ENCODE measurements around the gene DTD1.
A peak's percentile ranks its signal among the peaks of the same experiment; 100 is the strongest.

Gene DTD1

DNA sequence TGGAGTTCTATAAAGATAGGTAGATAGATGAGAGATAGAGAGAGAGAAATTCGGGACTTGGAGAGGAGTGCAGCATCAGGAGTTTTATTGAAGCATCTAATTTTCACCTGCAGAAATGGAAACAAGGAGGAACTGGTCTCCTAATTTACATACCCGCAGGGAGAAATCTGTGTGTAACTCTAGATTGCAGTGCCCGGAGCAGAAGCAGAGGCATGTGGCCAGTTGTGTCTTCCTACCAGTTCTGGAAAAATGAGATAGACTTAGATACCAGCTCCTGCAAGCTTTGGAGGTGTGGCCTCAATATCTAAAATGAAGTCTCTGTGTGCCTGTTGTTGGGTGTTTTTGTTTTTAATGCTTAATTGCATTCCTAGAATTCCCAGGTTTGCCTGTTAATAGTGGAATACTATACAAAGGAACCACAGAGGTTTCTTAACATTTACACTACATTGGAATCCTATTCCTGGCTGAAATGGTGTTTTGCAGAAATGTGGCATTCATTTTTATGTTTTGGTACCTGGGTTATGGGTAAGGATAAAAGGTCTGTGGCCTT is 57.4 kb downstream of the DTD1 start:
- Histone ChIP-seq H3K9ac (no peak overlapping the region), H3K4me1 (no peaks in the 10 kb centered on the region; a peak in 1 of 20 replicates), H3K4me3 (no peak overlapping the region), H3K4me2 (no peak overlapping the region), H3K9me3 (replicated peaks in 1 of 11) (no peaks in the 10 kb centered on the region), H3K36me3 (no peaks in the 10 kb centered on the region), H4K20me1 (no peaks in the 10 kb centered on the region), H3K27ac (no peak overlapping the region), H3K27me3 (no peaks in the 10 kb centered on the region)
- TF ChIP-seq Cebpa-rat (IDR thresholded peaks at IDR 0.05): no peak

DNA sequence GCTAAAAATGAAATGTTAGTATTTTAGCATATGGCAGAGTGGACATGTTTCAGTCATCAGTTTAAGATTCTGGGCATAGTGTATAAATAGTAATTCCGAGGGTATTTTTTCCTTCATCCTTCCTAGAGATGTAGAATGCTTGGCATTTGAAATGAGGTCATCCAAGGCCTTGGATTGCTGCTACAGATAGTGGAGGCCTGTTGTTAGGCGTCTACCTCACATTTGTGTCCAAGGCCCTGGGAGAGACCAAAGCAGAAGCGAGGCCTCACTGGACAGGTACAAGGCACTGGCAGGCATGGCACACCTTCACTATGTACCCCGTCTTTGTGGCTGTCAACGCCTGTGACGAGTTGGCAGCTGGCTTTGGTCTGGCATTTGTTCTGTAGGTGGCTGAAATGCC is 58.0 kb downstream of the DTD1 start:
- Histone ChIP-seq H3K27me3 (no peaks in the 10 kb centered on the region), H3K27ac (no peak overlapping the region), H3K9ac (no peak overlapping the region), H3K36me3 (no peaks in the 10 kb centered on the region), H3K9me3 (replicated peaks in 1 of 11) (no peaks in the 10 kb centered on the region), H3K4me2 (no peak overlapping the region), H3K4me3 (no peak overlapping the region), H3K4me1 (no peaks in the 10 kb centered on the region), H4K20me1 (no peaks in the 10 kb centered on the region)
- TF ChIP-seq Cebpa-rat (IDR thresholded peaks at IDR 0.05): no peak

DNA sequence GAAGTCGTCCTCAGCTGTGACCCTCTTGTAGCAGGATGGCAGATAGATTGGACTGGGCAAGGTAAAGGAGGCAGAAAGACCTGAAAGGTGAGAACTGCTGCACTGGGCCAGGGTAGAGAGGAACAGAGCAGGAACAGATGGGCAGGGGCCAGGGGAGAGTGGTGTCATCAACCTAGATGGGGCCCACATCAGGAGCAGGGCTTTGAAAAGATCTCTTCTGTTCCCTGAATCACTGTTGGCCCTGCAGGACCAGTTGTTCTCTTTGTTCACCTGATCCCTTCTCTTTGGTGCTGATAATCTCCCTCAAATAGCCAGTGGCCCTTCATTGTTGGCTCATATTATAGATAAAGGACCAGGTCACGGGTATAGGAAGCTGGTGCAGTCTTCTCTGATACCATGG is 59.9 kb downstream of the DTD1 start:
- Histone ChIP-seq H3K4me2 (no peak overlapping the region), H3K27me3 (no peaks in the 10 kb centered on the region), H4K20me1 (no peaks in the 10 kb centered on the region), H3K27ac (no peak overlapping the region), H3K9ac (no peak overlapping the region), H3K36me3 (no peaks in the 10 kb centered on the region), H3K4me1 (0 out of 20 replicates have a peak, but pooled peaks cover 0 to 4% (median 0%) of the 10 kb centered on the region in 10 experiments), H3K9me3 (replicated peaks in 1 of 11) (no peaks in the 10 kb centered on the region), H3K4me3 (no peak overlapping the region)
- TF ChIP-seq Cebpa-rat (IDR thresholded peaks at IDR 0.05): no peak

DNA sequence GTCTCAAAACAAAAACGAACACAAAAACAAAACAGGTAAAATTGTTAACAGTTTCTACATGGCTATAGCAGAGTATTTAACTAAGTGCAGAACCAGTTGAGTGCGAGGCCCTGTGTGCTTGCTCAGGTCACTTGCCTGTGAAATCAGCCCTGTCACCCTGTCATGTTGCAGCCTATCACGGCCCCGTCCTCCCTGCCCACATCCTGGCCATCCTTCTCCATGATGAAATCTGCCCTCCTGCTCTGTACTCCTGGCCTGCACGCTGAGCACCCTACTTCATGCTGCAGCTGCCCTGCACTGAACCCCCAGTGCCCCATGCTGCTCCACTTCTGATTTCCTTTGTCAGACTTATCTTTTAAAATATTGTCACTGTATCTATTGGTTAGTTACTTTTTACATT is 62.4 kb downstream of the DTD1 start:
- H3K36me3 ChIP-seq: no peaks in the 10 kb centered on the region
- no peak for TF ChIP-seq Cebpa-rat (IDR thresholded peaks at IDR 0.05)
- no peak overlapping the region for H3K9ac ChIP-seq
- no peaks in the 10 kb centered on the region for H3K27me3 ChIP-seq
- no peaks in the 10 kb centered on the region for H4K20me1 ChIP-seq
- peaks cover 0 to 8% (median 0%) of the 10 kb centered on the region in 11 experiments; a peak in 1 of 22 replicates for H3K9me3 ChIP-seq (replicated peaks in 1 of 11)
- no peak overlapping the region for H3K4me3 ChIP-seq
- H3K27ac ChIP-seq: no peak overlapping the region
- H3K4me2 ChIP-seq: no peak overlapping the region
- 0 out of 20 replicates have a peak, but pooled peaks cover 0 to 5% (median 0%) of the 10 kb centered on the region in 10 experiments for H3K4me1 ChIP-seq

DNA sequence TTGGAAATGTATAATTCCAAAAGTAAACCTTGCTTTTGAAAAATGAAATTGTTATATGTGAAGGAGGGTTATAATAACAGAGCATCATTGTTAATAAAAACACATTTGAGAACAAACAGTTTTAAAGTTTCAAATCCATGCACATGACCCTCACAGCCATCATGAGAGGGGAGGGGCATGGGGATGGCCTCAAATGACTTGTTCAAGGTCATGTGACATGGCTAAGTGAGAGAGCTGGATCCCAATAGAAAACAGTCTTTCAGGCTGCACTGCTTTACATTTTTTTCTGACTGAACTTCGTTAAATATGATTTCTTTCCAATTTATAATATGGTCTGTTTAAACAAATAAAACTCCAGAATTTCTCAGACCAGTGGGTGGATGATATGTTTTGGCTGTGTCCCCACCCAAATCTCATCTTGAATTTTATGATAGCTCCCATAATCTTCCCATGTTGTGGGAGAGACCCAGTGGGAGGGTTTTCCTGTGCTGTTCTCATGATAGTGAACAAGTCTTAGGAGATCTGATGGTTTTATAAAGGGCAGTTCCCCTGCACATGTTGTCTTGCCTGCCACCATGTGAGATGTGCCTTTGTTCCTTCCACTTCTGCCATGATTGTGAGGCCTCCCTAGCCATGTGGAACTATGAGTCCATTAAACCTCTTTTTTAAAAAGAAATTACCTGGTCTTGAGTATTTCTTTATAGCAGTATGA is 66.0 kb downstream of the DTD1 start:
- H3K27me3 ChIP-seq: no peaks in the 10 kb centered on the region
- H3K9ac ChIP-seq: no peak overlapping the region

DNA sequence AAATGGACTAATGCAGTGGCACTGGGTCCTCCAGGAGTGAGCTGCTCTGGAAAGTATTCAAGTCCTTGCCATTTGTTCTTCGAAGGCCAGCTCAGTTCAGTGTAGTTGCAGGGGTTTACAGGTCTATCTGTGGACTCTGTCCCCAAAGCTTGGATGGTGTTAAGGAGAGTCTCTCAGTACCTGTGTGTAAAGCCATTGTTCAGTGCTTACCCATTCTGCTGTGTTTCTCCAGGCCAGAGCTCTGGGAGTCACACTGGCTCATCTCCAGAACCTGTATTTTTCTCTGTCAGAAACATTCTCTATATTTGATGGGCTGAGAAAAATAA is 66.6 kb downstream of the DTD1 start:
- no peak overlapping the region for H3K4me3 ChIP-seq
- no peak for TF ChIP-seq Cebpa-rat (IDR thresholded peaks at IDR 0.05)
- H3K36me3 ChIP-seq: no peaks in the 10 kb centered on the region
- peaks cover 0 to 15% (median 0%) of the 10 kb centered on the region in 10 experiments; a peak in 5 of 20 replicates for H3K4me1 ChIP-seq
- no peak overlapping the region for H3K27ac ChIP-seq
- H3K4me2 ChIP-seq: no peak overlapping the region
- H3K9ac ChIP-seq: no peak overlapping the region
- H3K27me3 ChIP-seq: no peaks in the 10 kb centered on the region
- H3K9me3 ChIP-seq (replicated peaks in 1 of 11): peaks cover 0 to 8% (median 0%) of the 10 kb centered on the region in 11 experiments; a peak in 1 of 22 replicates
- H4K20me1 ChIP-seq: no peaks in the 10 kb centered on the region

More for the DNA sequence above, 66.0 kb downstream of the DTD1 start:
- H3K4me3 ChIP-seq: no peak overlapping the region
- H3K36me3 ChIP-seq: no peaks in the 10 kb centered on the region
- peaks cover 0 to 15% (median 0%) of the 10 kb centered on the region in 10 experiments; a peak in 5 of 20 replicates for H3K4me1 ChIP-seq
- H3K27ac ChIP-seq: no peak overlapping the region
- no peaks in the 10 kb centered on the region for H4K20me1 ChIP-seq
- peaks cover 0 to 8% (median 0%) of the 10 kb centered on the region in 11 experiments; a peak in 1 of 22 replicates for H3K9me3 ChIP-seq (replicated peaks in 1 of 11)
- no peak for TF ChIP-seq Cebpa-rat (IDR thresholded peaks at IDR 0.05)
- H3K4me2 ChIP-seq: no peak overlapping the region

DNA sequence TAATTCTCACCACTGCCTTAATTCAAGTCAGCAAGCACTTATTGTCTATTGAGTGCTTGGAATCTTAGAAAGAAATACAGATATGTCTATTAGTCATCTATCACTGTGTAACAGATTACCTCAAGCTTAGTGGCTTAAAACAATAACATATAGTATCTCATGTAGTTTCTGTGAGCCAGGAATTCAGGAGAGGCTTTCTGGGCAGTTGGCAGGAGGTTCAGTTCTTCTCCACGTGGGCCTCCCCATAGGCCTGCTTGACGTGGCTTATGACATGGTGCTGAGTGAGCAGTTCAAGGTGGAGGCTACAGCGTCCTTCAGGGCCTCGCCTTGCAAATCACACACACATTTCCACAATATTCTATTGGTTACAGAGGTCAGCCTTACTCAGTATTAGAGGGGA is 69.7 kb downstream of the DTD1 start:
- peaks cover 0 to 12% (median 0%) of the 10 kb centered on the region in 10 experiments; a peak in 5 of 20 replicates for H3K4me1 ChIP-seq
- no peak overlapping the region for H3K4me3 ChIP-seq
- H3K27ac ChIP-seq: no peak overlapping the region
- H3K27me3 ChIP-seq: no peaks in the 10 kb centered on the region
- H3K9me3 ChIP-seq (replicated peaks in 1 of 11): peaks cover 0 to 8% (median 0%) of the 10 kb centered on the region in 11 experiments; a peak in 1 of 22 replicates
- H4K20me1 ChIP-seq: no peaks in the 10 kb centered on the region
- peak overlapping the region in 4 of 11 experiments; percentile 8 to 34 (median 26); a peak in 4 of 22 replicates for H3K4me2 ChIP-seq
- no peak for TF ChIP-seq Cebpa-rat (IDR thresholded peaks at IDR 0.05)
- no peaks in the 10 kb centered on the region for H3K36me3 ChIP-seq
- no peak overlapping the region for H3K9ac ChIP-seq

DNA sequence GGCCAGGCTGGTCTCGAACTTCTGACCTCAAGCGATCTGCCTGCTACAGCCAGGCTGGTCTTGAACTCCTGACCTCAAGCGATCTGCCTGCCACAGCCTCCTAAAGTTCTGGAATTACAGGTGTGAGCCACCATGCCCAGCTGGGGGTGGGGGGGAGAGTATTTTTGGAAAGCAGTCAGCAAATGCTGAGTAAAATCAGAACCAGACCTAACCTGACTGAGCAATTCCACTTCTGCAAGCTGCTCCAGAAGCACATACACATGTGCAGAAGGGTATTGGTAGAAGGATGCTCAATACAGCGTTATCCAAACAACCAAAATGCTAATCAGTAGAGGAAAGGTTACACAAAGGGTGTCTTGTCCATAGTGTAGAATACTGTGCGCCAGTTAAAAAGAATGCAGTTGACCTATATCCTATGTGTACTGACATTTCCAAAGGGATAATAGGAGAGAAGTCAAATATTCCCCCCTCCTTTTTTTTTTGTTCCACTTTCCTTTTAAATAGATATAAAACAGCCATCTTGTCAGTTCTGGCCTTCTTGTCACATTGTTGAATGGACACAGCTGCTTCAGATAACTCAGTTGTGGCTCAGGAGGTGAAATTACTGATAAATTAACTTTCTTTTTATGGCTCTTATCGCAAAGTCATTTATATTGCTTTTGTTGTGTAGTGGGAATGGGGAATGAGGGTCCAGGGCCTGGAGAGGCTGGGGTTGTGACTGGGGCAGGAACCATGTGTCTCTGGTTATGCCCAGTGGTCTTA is 74.6 kb downstream of the DTD1 start:
- Histone ChIP-seq H3K27me3 (no peaks in the 10 kb centered on the region), H3K4me1 (peaks cover 0 to 12% (median 0%) of the 10 kb centered on the region in 10 experiments; a peak in 5 of 20 replicates), H3K4me3 (no peak overlapping the region), H3K4me2 (no peak overlapping the region), H3K9me3 (replicated peaks in 1 of 11) (no peaks in the 10 kb centered on the region), H3K36me3 (no peaks in the 10 kb centered on the region), H4K20me1 (no peaks in the 10 kb centered on the region), H3K27ac (no peak overlapping the region), H3K9ac (no peak overlapping the region)
- TF ChIP-seq Cebpa-rat (IDR thresholded peaks at IDR 0.05): no peak

DNA sequence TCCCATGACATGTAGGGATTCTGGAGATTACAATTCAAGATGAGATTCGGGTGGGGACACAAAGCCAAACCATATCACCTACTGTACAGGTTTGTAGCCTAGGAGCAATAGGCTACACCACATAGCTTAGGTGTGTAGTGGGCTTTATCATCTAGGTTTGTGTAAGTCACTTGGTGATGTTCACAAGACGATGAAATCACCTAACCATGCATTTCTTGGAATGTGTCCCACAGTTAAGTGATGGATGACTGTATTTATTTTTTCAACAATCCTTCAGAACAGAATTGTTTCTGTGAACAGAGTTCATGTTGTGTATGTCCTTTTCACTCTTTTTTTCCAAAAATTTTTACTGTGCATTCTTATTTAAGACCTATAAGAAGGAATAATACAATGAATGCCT is 76.1 kb downstream of the DTD1 start:
- Histone ChIP-seq H3K9me3 (replicated peaks in 1 of 11) (no peaks in the 10 kb centered on the region), H3K9ac (no peak overlapping the region), H3K4me1 (no peaks in the 10 kb centered on the region), H3K4me3 (no peak overlapping the region), H3K36me3 (no peaks in the 10 kb centered on the region), H4K20me1 (no peaks in the 10 kb centered on the region), H3K4me2 (no peak overlapping the region), H3K27ac (no peak overlapping the region), H3K27me3 (no peaks in the 10 kb centered on the region)
- no peak for TF ChIP-seq Cebpa-rat (IDR thresholded peaks at IDR 0.05)
